WI38 (cell line): ENCODE data around the gene NBAS.

Experiments
- H3K4me3 ChIP-seq: 2 replicates; pipeline ENCODE4 v1.5.1; 2011; ENCODE audit warnings: low read depth, mild to moderate bottlenecking, control low read depth, low read length
- CTCF ChIP-seq: IDR thresholded peaks from 2 replicates; pipeline ENCODE4 v1.5.1; 2012; ENCODE audit warnings: low read depth, mild to moderate bottlenecking, control low read depth, low read length

The NBAS gene

DNA sequence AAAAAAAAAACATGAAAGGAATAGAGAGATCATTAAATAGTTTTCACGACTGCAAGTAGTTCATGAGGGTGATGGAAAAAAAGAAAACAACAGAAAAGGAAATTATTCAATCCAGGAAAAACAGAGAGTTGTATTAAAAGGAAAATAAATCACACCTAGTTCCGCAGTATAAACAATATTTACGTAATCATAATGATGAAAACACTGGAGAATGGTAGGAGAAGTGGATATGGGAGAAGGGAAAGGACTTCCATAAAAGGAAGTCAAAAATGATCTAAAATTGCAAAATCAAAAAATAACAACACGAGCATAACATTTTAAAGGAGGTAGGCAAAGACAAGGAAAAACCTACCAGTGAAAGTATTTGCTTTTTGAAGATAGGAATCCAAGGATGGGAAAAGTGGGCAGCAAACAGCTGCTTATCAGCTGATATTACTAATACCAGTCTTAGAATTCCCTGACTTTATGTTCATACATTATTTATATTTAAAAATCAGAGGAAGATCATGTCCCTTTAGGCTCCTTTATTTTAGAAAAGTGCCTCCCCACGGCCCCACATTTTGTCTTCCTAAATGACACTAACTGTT, 160.8 kb downstream of the NBAS start:
- H3K4me3 ChIP-seq, result no peak overlapping the region
- TF ChIP-seq CTCF, result no peak

- no peak for TF ChIP-seq CTCF
- no peak overlapping the region for H3K4me3 ChIP-seq
Observed at GRCh38 chr2:15399241-15399640, 161.9 kb downstream of the NBAS start.

- no peak for TF ChIP-seq CTCF
- no peak overlapping the region for H3K4me3 ChIP-seq
Observed at GRCh38 chr2:15391751-15392150, 169.4 kb downstream of the NBAS start.

DNA sequence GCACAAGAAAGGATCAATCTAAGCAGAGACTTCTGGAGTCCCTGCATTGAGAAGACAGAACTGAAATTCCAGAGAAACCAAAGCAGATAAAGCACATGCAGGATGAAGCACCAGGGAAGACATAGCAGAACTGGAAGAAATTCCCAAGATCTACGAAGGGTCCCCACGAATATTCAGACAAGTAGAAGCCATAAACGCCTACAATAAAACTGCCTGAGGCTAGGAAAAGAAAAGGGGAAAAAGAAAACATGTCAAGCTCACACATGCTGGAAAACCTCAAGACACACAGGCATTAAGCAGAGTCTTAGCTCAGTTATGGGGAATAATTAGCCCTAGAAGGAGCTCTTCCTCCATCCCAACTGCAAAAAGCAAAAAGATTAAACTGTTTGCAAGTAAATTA, 171.2 kb downstream of the NBAS start:
- H3K4me3 ChIP-seq, result no peak overlapping the region
- TF ChIP-seq CTCF, result no peak

DNA sequence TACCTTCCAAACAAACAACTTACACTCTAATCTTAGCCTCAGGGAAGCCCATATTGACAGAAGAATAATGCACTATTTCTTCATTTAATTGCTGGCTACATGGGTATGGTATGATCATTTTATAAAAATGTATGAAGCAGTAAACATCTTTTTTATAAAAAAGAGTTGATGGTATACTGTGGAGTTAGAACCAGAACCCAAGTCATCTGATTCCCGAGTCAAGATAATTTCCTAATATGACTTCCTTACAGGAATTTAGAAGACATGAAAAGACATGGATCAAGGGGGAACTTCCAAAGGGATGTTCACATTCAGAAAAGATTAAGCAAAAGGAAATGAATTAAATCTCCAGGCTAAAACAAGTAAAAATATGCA, 171.8 kb downstream of the NBAS start:
- TF ChIP-seq CTCF, result no peak
- no peak overlapping the region for H3K4me3 ChIP-seq

- H3K4me3 ChIP-seq, result no peak overlapping the region
- no peak for TF ChIP-seq CTCF
Observed at GRCh38 chr2:15388406-15389325, 172.5 kb downstream of the NBAS start.

GRCh38 chr2:15385184-15385583, 175.9 kb downstream of the NBAS start:
- no peak overlapping the region for H3K4me3 ChIP-seq
- no peak for TF ChIP-seq CTCF
